ENCODE results near the gene CAPN15. TPM values are rescaled to one million over a fixed set of nuclear protein-coding genes. Genes with fewer than 3 reads are reported as not detected.
A peak's percentile ranks its signal among the peaks of the same experiment; 100 is the strongest.

Gene CAPN15
- total and polyA plus RNA-seq, 9 of the 15 experiments (the other 6 are each of a cell fraction or from before 2014, with no cell fraction given), result 0.62 to 111 (median 14.2) TPM

DNA sequence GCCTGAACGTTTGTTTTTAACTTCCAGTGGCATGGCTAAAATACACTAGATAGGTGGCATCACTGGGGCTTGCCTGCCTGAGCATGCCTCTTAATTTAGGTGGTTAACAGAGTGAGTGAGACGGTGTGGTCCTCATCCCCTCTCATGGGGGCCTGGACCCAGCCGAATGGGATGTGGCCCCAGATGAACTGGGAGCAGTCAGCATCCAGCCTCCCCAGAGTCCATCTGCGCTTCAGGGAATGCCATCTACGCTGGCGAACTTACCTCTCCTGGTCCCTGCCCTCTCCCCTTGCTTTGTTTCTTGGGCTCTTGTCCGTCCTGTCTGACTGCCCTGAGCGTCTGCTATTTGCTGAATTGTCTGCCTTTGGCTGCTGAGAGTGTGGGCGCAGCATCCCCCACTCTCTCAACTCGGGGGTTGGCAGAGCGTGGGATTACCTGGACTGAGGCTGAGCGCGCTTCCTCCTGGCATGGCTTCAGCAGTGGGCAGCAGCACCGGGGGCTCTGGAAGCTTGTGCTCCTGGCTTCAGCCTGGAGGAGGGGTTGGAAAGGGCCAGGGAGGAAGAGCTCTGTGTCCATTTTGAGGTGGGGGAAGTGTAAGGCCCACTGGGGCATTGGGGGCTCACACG lies 64.5 kb downstream of the CAPN15 start:
- intact Hi-C loops (cut with micrococcal nuclease), result no loop called here
- H3K27ac ChIP-seq (ENCODE audit: extremely low read depth, low read depth, low read length), result no peak overlapping the region
- CTCF ChIA-PET (ENCODE audit: low intra/inter-chr PET ratio), result interaction anchor here (0.7 kb wide), 1 partner anchor 9 kb away, joined by 5 read pairs; no protein-coding TSS in a partner anchor

More for the DNA sequence above, 64.5 kb downstream of the CAPN15 start:
- FAIRE-seq, result no peak
- POLR2A ChIA-PET, result interaction anchor here (0.6 to 1.6 kb wide), 4 partner anchors 9 to 30 kb away, joined by 3 to 7 read pairs (median 4); no protein-coding TSS in a partner anchor
- no peak for ATAC-seq
- Histone ChIP-seq H3K4me2 (ENCODE audit: insufficient read depth, low read length) (no peak overlapping the region), H3K36me3 (ENCODE audit: control insufficient read depth, insufficient read depth, low read length) (peaks cover 37% of the 10 kb centered on the region; the same call in 2 of the 3 replicates), H2AFZ (ENCODE audit: low read depth, low read length) (no peak overlapping the region), H3K4me3 (no peak overlapping the region), H3K9me1 (ENCODE audit: control insufficient read depth, insufficient read depth, low read length) (peaks cover 7% of the 10 kb centered on the region), H3K4me1 (replicated peaks in 1 of 2; ENCODE audit: control insufficient read depth in 2 of 2, insufficient read depth in 2 of 2, low read length in 2 of 2) (peaks cover 18 to 66% of the 10 kb centered on the region in 2 experiments; a peak in 4 of 5 replicates), H4K20me1 (replicated peaks; ENCODE audit: control insufficient read depth, insufficient read depth, low read length) (peaks cover 16% of the 10 kb centered on the region), H3K79me2 (ENCODE audit: control insufficient read depth, insufficient read depth, low read length) (peaks cover 83% of the 10 kb centered on the region), H3K9me3 (replicated peaks; ENCODE audit: control insufficient read depth, insufficient read depth, low read depth, low read length) (no peaks in the 10 kb centered on the region), H3K9ac (ENCODE audit: insufficient read depth in 1 of 2, low read depth in 2 of 2, low read length in 2 of 2) (peak overlapping the region in 1 of 2 experiments; percentile 82; a peak in 2 of 4 replicates), H3K27me3 (ENCODE audit: control insufficient read depth in 2 of 2, insufficient read depth in 2 of 2, low read length in 2 of 2) (no peaks in the 10 kb centered on the region)
- no TSS peak for BruUV-seq (replicated peaks)
- in situ Hi-C loops (cut with MboI), result no loop called here
- TF ChIP-seq ZNF75A (CRISPR knock-in tag; IDR thresholded peaks at IDR 0.05), result no peak
- TF ChIP-seq, protein P1, sequence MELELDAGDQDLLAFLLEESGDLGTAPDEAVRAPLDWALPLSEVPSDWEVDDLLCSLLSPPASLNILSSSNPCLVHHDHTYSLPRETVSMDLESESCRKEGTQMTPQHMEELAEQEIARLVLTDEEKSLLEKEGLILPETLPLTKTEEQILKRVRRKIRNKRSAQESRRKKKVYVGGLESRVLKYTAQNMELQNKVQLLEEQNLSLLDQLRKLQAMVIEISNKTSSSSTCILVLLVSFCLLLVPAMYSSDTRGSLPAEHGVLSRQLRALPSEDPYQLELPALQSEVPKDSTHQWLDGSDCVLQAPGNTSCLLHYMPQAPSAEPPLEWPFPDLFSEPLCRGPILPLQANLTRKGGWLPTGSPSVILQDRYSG (tag; conservative IDR thresholded peaks at IDR 0.05; ENCODE audit: low read depth), result no peak
- no peak for TF ChIP-seq SREBF2 (CRISPR knock-in tag; IDR thresholded peaks at IDR 0.05)
- TF ChIP-seq, protein P2, sequence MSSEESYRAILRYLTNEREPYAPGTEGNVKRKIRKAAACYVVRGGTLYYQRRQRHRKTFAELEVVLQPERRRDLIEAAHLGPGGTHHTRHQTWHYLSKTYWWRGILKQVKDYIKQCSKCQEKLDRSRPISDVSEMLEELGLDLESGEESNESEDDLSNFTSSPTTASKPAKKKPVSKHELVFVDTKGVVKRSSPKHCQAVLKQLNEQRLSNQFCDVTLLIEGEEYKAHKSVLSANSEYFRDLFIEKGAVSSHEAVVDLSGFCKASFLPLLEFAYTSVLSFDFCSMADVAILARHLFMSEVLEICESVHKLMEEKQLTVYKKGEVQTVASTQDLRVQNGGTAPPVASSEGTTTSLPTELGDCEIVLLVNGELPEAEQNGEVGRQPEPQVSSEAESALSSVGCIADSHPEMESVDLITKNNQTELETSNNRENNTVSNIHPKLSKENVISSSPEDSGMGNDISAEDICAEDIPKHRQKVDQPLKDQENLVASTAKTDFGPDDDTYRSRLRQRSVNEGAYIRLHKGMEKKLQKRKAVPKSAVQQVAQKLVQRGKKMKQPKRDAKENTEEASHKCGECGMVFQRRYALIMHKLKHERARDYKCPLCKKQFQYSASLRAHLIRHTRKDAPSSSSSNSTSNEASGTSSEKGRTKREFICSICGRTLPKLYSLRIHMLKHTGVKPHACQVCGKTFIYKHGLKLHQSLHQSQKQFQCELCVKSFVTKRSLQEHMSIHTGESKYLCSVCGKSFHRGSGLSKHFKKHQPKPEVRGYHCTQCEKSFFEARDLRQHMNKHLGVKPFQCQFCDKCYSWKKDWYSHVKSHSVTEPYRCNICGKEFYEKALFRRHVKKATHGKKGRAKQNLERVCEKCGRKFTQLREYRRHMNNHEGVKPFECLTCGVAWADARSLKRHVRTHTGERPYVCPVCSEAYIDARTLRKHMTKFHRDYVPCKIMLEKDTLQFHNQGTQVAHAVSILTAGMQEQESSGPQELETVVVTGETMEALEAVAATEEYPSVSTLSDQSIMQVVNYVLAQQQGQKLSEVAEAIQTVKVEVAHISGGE (CRISPR knock-in tag; IDR thresholded peaks at IDR 0.05), result no peak
- TF ChIP-seq, protein P3, sequence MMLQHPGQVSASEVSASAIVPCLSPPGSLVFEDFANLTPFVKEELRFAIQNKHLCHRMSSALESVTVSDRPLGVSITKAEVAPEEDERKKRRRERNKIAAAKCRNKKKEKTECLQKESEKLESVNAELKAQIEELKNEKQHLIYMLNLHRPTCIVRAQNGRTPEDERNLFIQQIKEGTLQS (IDR thresholded peaks at IDR 0.05), result no peak
- TF ChIP-seq, protein P3 (CRISPR knock-in tag; conservative IDR thresholded peaks at IDR 0.05), result no peak
- no peak for TF ChIP-seq GABPA (tag; conservative IDR thresholded peaks at IDR 0.05; ENCODE audit: low read depth)
- TF ChIP-seq, protein P4, sequence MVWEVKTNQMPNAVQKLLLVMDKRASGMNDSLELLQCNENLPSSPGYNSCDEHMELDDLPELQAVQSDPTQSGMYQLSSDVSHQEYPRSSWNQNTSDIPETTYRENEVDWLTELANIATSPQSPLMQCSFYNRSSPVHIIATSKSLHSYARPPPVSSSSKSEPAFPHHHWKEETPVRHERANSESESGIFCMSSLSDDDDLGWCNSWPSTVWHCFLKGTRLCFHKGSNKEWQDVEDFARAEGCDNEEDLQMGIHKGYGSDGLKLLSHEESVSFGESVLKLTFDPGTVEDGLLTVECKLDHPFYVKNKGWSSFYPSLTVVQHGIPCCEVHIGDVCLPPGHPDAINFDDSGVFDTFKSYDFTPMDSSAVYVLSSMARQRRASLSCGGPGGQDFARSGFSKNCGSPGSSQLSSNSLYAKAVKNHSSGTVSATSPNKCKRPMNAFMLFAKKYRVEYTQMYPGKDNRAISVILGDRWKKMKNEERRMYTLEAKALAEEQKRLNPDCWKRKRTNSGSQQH (CRISPR knock-in tag; IDR thresholded peaks at IDR 0.05), result no peak
- no peak for TF ChIP-seq SAP30 (IDR thresholded peaks at IDR 0.05; ENCODE audit: borderline replicate concordance, insufficient read depth, low read depth, low read length, poor library complexity, severe bottlenecking)
- no peak for TF ChIP-seq RHOXF2B (CRISPR knock-in tag; conservative IDR thresholded peaks at IDR 0.05)
- WGBS (ENCODE audit: insufficient coverage, low coverage, missing lambda C conversion rate), result 86% methylated on average over 15 of the region's 15 CpGs
- no peak for DNase-seq (ENCODE audit: extremely low read depth in 1 of 4, low spot score in 3 of 4)

Data from K562 (cell line).